Measurements from ENCODE around the gene PAK1IP1.
"Not testable (repeated sequence)": the region's sequence is repeated elsewhere in the genome, so short reads cannot be mapped to it uniquely, and the experiment has no call there.

PAK1IP1 gene

GRCh38 chr6:10659699-10660348 lies 34.9 kb upstream of the PAK1IP1 start (continued):
- TF ChIP-seq ZNF510 (tag by site-specific recombination; IDR thresholded peaks at IDR 0.05; ENCODE audit: insufficient replicate concordance), result no peak

GRCh38 chr6:10660431-10661191 lies 34.2 kb upstream of the PAK1IP1 start:
- CTCF ChIA-PET, result interaction anchor here (1.6 kb wide), 1 partner anchor 294 kb away, joined by 3 read pairs; no protein-coding TSS in a partner anchor
- H3K36me3 ChIP-seq (ENCODE audit: control insufficient read depth in 2 of 2, insufficient read depth in 1 of 2, low read length in 2 of 2); H3K4me1 ChIP-seq (ENCODE audit: control insufficient read depth, insufficient read depth, low read length); H3K4me3 ChIP-seq (ENCODE audit: low read depth, low read length); H3K9me3 ChIP-seq (ENCODE audit: control insufficient read depth, insufficient read depth, low read depth, low read length); H3K27ac ChIP-seq (ENCODE audit: extremely low read depth, low read depth, low read length); POLR2A ChIA-PET: not testable (repeated sequence)

- POLR2A ChIA-PET, result no interaction called here
- CTCF ChIA-PET, result interaction anchor here (0.9 kb wide), 1 partner anchor 38 kb away, joined by 3 read pairs; no protein-coding TSS in a partner anchor
- Histone ChIP-seq H3K36me3 (ENCODE audit: control insufficient read depth in 2 of 2, insufficient read depth in 1 of 2, low read length in 2 of 2) (no peaks in the 10 kb centered on the region), H3K9me3 (ENCODE audit: control insufficient read depth, insufficient read depth, low read depth, low read length) (no peaks in the 10 kb centered on the region), H3K4me1 (ENCODE audit: control insufficient read depth, insufficient read depth, low read length) (no peaks in the 10 kb centered on the region), H3K27ac (ENCODE audit: extremely low read depth, low read depth, low read length) (no peak overlapping the region), H3K4me3 (ENCODE audit: low read depth, low read length) (no peak overlapping the region)
- TF ChIP-seq, protein P1, sequence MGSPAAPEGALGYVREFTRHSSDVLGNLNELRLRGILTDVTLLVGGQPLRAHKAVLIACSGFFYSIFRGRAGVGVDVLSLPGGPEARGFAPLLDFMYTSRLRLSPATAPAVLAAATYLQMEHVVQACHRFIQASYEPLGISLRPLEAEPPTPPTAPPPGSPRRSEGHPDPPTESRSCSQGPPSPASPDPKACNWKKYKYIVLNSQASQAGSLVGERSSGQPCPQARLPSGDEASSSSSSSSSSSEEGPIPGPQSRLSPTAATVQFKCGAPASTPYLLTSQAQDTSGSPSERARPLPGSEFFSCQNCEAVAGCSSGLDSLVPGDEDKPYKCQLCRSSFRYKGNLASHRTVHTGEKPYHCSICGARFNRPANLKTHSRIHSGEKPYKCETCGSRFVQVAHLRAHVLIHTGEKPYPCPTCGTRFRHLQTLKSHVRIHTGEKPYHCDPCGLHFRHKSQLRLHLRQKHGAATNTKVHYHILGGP (tag by site-specific recombination; IDR thresholded peaks at IDR 0.05), result no peak
- peak; percentile 56; the same call in 1 of the 2 replicates for TF ChIP-seq ZNF449 (tag by site-specific recombination; IDR thresholded peaks at IDR 0.05)
These were observed 32.6 kb upstream of the PAK1IP1 start for GRCh38 chr6:10662207-10662606.

- TF ChIP-seq, protein P2, sequence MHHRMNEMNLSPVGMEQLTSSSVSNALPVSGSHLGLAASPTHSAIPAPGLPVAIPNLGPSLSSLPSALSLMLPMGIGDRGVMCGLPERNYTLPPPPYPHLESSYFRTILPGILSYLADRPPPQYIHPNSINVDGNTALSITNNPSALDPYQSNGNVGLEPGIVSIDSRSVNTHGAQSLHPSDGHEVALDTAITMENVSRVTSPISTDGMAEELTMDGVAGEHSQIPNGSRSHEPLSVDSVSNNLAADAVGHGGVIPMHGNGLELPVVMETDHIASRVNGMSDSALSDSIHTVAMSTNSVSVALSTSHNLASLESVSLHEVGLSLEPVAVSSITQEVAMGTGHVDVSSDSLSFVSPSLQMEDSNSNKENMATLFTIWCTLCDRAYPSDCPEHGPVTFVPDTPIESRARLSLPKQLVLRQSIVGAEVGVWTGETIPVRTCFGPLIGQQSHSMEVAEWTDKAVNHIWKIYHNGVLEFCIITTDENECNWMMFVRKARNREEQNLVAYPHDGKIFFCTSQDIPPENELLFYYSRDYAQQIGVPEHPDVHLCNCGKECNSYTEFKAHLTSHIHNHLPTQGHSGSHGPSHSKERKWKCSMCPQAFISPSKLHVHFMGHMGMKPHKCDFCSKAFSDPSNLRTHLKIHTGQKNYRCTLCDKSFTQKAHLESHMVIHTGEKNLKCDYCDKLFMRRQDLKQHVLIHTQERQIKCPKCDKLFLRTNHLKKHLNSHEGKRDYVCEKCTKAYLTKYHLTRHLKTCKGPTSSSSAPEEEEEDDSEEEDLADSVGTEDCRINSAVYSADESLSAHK (tag by site-specific recombination; IDR thresholded peaks at IDR 0.05), result no peak
- TF ChIP-seq ZNF112 (tag by site-specific recombination; IDR thresholded peaks at IDR 0.05) (no peak), ZFP3 (tag by site-specific recombination; IDR thresholded peaks at IDR 0.05; ENCODE audit: low read depth) (no peak), ZNF433 (tag by site-specific recombination; IDR thresholded peaks at IDR 0.05; ENCODE audit: low read depth) (no peak), ZBTB21 (tag by site-specific recombination; IDR thresholded peaks at IDR 0.05) (no peak), ZNF221 (tag by site-specific recombination; IDR thresholded peaks at IDR 0.05; ENCODE audit: borderline replicate concordance) (no peak), BCL11B (tag by site-specific recombination; IDR thresholded peaks at IDR 0.05; ENCODE audit: low read depth) (no peak), SCRT2 (tag by site-specific recombination; IDR thresholded peaks at IDR 0.05) (no peak), ZNF23 (tag by site-specific recombination; IDR thresholded peaks at IDR 0.05; ENCODE audit: borderline replicate concordance) (no peak), ZNF211 (tag by site-specific recombination; IDR thresholded peaks at IDR 0.05; ENCODE audit: low read depth) (no peak)
- TF ChIP-seq, protein P3, sequence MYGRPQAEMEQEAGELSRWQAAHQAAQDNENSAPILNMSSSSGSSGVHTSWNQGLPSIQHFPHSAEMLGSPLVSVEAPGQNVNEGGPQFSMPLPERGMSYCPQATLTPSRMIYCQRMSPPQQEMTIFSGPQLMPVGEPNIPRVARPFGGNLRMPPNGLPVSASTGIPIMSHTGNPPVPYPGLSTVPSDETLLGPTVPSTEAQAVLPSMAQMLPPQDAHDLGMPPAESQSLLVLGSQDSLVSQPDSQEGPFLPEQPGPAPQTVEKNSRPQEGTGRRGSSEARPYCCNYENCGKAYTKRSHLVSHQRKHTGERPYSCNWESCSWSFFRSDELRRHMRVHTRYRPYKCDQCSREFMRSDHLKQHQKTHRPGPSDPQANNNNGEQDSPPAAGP (tag by site-specific recombination; IDR thresholded peaks at IDR 0.05), result no peak
- H3K36me3 ChIP-seq (ENCODE audit: control insufficient read depth in 2 of 2, insufficient read depth in 1 of 2, low read length in 2 of 2), result no peaks in the 10 kb centered on the region
- no peak overlapping the region for H3K4me3 ChIP-seq (ENCODE audit: low read depth, low read length)
- CTCF ChIA-PET, result interaction anchor here (0.9 kb wide), 1 partner anchor 39 kb away, joined by 3 read pairs; no protein-coding TSS in a partner anchor
- POLR2A ChIA-PET, result interaction anchor here (0.5 to 0.9 kb wide), 2 partner anchors 32 to 141 kb away, joined by 3 to 4 read pairs; partner anchors contain the start of genes C6orf52 and PAK1IP1
- H3K4me1 ChIP-seq (ENCODE audit: control insufficient read depth, insufficient read depth, low read length), result no peaks in the 10 kb centered on the region
- no peak overlapping the region for H3K27ac ChIP-seq (ENCODE audit: extremely low read depth, low read depth, low read length)
- H3K9me3 ChIP-seq (ENCODE audit: control insufficient read depth, insufficient read depth, low read depth, low read length), result no peaks in the 10 kb centered on the region
These were observed 32.0 kb upstream of the PAK1IP1 start for GRCh38 chr6:10662742-10663141.

GRCh38 chr6:10665595-10665994 lies 29.2 kb upstream of the PAK1IP1 start:
- H3K9me3 ChIP-seq (ENCODE audit: control insufficient read depth, insufficient read depth, low read depth, low read length); H3K27ac ChIP-seq (ENCODE audit: extremely low read depth, low read depth, low read length); H3K4me1 ChIP-seq (ENCODE audit: control insufficient read depth, insufficient read depth, low read length); H3K36me3 ChIP-seq (ENCODE audit: control insufficient read depth in 2 of 2, insufficient read depth in 1 of 2, low read length in 2 of 2); POLR2A ChIA-PET; H3K4me3 ChIP-seq (ENCODE audit: low read depth, low read length): not testable (repeated sequence)
- CTCF ChIA-PET, result interaction anchor here (0.9 kb wide), 1 partner anchor 11 kb away, joined by 4 read pairs; no protein-coding TSS in a partner anchor

Measured in HEK293 (cell line).